Upper lobe of left lung (tissue), 6 donors: Measurements from ENCODE around the gene TECTA. TPM values are rescaled to one million over a fixed set of nuclear protein-coding genes. Genes with fewer than 3 reads are reported as not detected.

Experiments
- ATAC-seq, 2 donors: fragments of 200-7000 bp; cut with Tn5 transposase; one replicate each; pipeline ENCODE4 v1.9.1; 2022; ENCODE audit warnings: mild to moderate bottlenecking in 2 of 2, moderate library complexity in 2 of 2; ENCODE audit not compliant: low FRiP score in 2 of 2
- DNase-seq, 2 donors: peaks; one replicate each; pipeline ENCODE4 v3.0.0-alpha.2; 2019 to 2020
- H3K27ac ChIP-seq, 4 donors: fragments of 200-600 bp; sonication (generic); one replicate each; pipeline ENCODE4 v1.5.1; 2016 to 2019
- H3K27me3 ChIP-seq, 4 donors: fragments of 200-600 bp; sonication (generic); one replicate each; pipeline ENCODE4 v1.5.1; 2017 to 2019
- H3K36me3 ChIP-seq, 4 donors: fragments of 200-600 bp; sonication (generic); one replicate each; pipeline ENCODE4 v1.5.1; 2016 to 2019
- H3K4me1 ChIP-seq, 4 donors: fragments of 200-600 bp; sonication (generic); one replicate each; pipeline ENCODE4 v1.5.1; 2018 to 2019
- H3K4me3 ChIP-seq, 4 donors: fragments of 200-600 bp; sonication (generic); one replicate each; pipeline ENCODE4 v1.5.1; 2017 to 2019; ENCODE audit warnings: mild to moderate bottlenecking in 2 of 4, moderate library complexity in 1 of 4
- H3K9me3 ChIP-seq, 4 donors: fragments of 200-600 bp; sonication (generic); one replicate each; pipeline ENCODE4 v1.5.1; 2018 to 2019
- CTCF ChIP-seq, 6 experiments: fragments of 450-650 bp in 4 of 6; fragments of 200-600 bp in 2 of 6; sonication (generic) in 2 of 6; IDR thresholded peaks; one replicate each; pipeline ENCODE4 v1.5.1; 2016 to 2019; ENCODE audit warnings: antibody characterized with exemption in 6 of 6
- EP300 ChIP-seq, 4 donors: sonication (generic); formaldehyde crosslinking; IDR thresholded peaks; one replicate each; pipeline ENCODE4 v1.5.1; 2017; ENCODE audit warnings: antibody characterized with exemption in 4 of 4, control low read depth in 2 of 4
- POLR2A ChIP-seq, 4 donors: fragments of 450-650 bp; IDR thresholded peaks; one replicate each; pipeline ENCODE4 v1.5.1; 2016 to 2017; ENCODE audit warnings: antibody characterized with exemption in 4 of 4, mild to moderate bottlenecking in 2 of 4
- POLR2AphosphoS5 ChIP-seq, 2 donors: sonication (generic); formaldehyde crosslinking; IDR thresholded peaks; one replicate each; pipeline ENCODE4 v1.5.1; 2017; ENCODE audit warnings: antibody characterized with exemption in 2 of 2
- whole genome bisulfite sequencing, 2 donors: methylation state at CpG; one replicate each; pipeline ENCODE4 v1.1.5; 2017 to 2018; 5-methylcytosine and 5-hydroxymethylcytosine counted together
- total RNA-seq, 6 donors: library from RNA; depleted of rRNA in 4 of 6; stranded (reverse); fragments of >200 nt in 4 of 6; gene quantifications; one replicate each; pipeline versions ENCODE4 v1.1.0 to v1.2.1, GENCODE V29; 2016 to 2021
- donor health status: DM: no; HTN: no; CAD: no; lungs with moderate emphysema.
- donor health status: DM: no; HTN: yes; CAD: no; lungs with severe emphysema.

The TECTA gene
- total RNA-seq, 6 donors from 2014 or later, result 0.89 to 4.7 (median 1.8) TPM

- WGBS, 2 donors, result 76 to 85% methylated on average over 13 of the region's 13 CpGs
- Histone ChIP-seq H3K27me3 (no peaks in the 10 kb centered on the region), H3K36me3 (no peaks in the 10 kb centered on the region), H3K4me1 (no peaks in the 10 kb centered on the region), H3K27ac (no peak overlapping the region), H3K4me3 (no peak overlapping the region), H3K9me3 (no peaks in the 10 kb centered on the region)
- ATAC-seq, result no peak
- DNase-seq, result no peak
- TF ChIP-seq POLR2A (IDR thresholded peaks at IDR 0.05) (no peak), POLR2AphosphoS5 (IDR thresholded peaks at IDR 0.05) (no peak), CTCF (IDR thresholded peaks at IDR 0.05) (no peak), EP300 (IDR thresholded peaks at IDR 0.05) (no peak)
Observed at GRCh38 chr11:121132211-121132976, 31.4 kb downstream of the TECTA start.

GRCh38 chr11:121134741-121135312 is 33.8 kb downstream of the TECTA start:
- DNase-seq, result no peak
- Histone ChIP-seq H3K4me1 (no peaks in the 10 kb centered on the region), H3K9me3 (no peaks in the 10 kb centered on the region), H3K4me3 (no peak overlapping the region), H3K27me3 (no peaks in the 10 kb centered on the region), H3K27ac (no peak overlapping the region), H3K36me3 (no peaks in the 10 kb centered on the region)
- ATAC-seq, result no peak
- WGBS, 2 donors, result 82 to 93% methylated on average over 10 of the region's 10 CpGs
- TF ChIP-seq EP300 (IDR thresholded peaks at IDR 0.05), result no peak
- no peak for TF ChIP-seq POLR2AphosphoS5 (IDR thresholded peaks at IDR 0.05)
- no peak for TF ChIP-seq POLR2A (IDR thresholded peaks at IDR 0.05)
- no peak for TF ChIP-seq CTCF (IDR thresholded peaks at IDR 0.05)

GRCh38 chr11:121137005-121137404 is 36.0 kb downstream of the TECTA start:
- no peaks in the 10 kb centered on the region for H3K4me1 ChIP-seq
- H3K36me3 ChIP-seq, result no peaks in the 10 kb centered on the region
- H3K9me3 ChIP-seq, result no peaks in the 10 kb centered on the region
- no peak overlapping the region for H3K27ac ChIP-seq
- no peak overlapping the region for H3K4me3 ChIP-seq
- no peak for ATAC-seq
- 94 to 96% methylated on average over 11 of the region's 11 CpGs for WGBS, 2 donors
- DNase-seq, result peak in 1 of 2 donors; percentile 14
- H3K27me3 ChIP-seq, result no peaks in the 10 kb centered on the region
- TF ChIP-seq EP300 (IDR thresholded peaks at IDR 0.05), result no peak

GRCh38 chr11:121138259-121138658 is 37.2 kb downstream of the TECTA start:
- DNase-seq, result no peak

GRCh38 chr11:121140369-121140768 is 39.3 kb downstream of the TECTA start:
- Histone ChIP-seq H3K9me3 (no peaks in the 10 kb centered on the region), H3K27me3 (no peaks in the 10 kb centered on the region), H3K27ac (no peak overlapping the region), H3K4me1 (no peaks in the 10 kb centered on the region), H3K36me3 (no peaks in the 10 kb centered on the region), H3K4me3 (no peak overlapping the region)
- WGBS, 2 donors, result 62 to 80% methylated on average over 7 to 8 of the region's 8 CpGs
- no peak for DNase-seq
- no peak for ATAC-seq
- no peak for TF ChIP-seq CTCF (IDR thresholded peaks at IDR 0.05)
- no peak for TF ChIP-seq EP300 (IDR thresholded peaks at IDR 0.05)
- TF ChIP-seq POLR2A (IDR thresholded peaks at IDR 0.05), result no peak
- no peak for TF ChIP-seq POLR2AphosphoS5 (IDR thresholded peaks at IDR 0.05)

More at GRCh38 chr11:121138259-121138658, 37.2 kb downstream of the TECTA start:
- Histone ChIP-seq H3K4me3 (no peak overlapping the region), H3K27ac (no peak overlapping the region), H3K27me3 (no peaks in the 10 kb centered on the region), H3K36me3 (no peaks in the 10 kb centered on the region), H3K4me1 (no peaks in the 10 kb centered on the region), H3K9me3 (no peaks in the 10 kb centered on the region)
- TF ChIP-seq EP300 (IDR thresholded peaks at IDR 0.05) (no peak), CTCF (IDR thresholded peaks at IDR 0.05) (no peak), POLR2A (IDR thresholded peaks at IDR 0.05) (no peak), POLR2AphosphoS5 (IDR thresholded peaks at IDR 0.05) (no peak)
- WGBS, 2 donors, result 89 to 90% methylated on average over 5 of the region's 5 CpGs
- no peak for ATAC-seq
